Measurements from ENCODE around the gene NUPR1.
"Not testable (repeated sequence)": the region's sequence is repeated elsewhere in the genome, so short reads cannot be mapped to it uniquely, and the experiment has no call there.

NUPR1 gene

DNA sequence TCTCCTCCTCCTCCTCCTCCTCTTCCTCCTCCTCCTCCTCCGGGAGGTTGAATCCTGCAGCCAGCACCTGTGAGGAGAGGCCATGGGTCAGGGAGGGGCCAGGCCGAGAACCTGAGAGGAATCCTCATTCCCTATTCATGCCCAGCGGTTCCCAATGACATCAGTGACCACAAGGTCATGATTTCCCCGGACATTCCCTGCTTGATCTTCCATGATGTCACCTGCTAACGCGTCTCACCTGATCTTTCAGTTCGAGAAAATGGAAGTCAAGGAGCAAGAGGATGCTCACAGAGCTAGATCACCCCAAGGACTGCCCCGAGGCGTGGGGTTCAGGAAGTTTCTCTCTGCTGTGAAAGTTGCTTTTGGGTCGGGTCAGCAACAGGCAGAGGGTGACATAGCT lies 38.9 kb downstream of the NUPR1 start:
- no peak for DNase-seq (ENCODE audit: low read depth in 4 of 4, low spot score in 1 of 4)

DNA sequence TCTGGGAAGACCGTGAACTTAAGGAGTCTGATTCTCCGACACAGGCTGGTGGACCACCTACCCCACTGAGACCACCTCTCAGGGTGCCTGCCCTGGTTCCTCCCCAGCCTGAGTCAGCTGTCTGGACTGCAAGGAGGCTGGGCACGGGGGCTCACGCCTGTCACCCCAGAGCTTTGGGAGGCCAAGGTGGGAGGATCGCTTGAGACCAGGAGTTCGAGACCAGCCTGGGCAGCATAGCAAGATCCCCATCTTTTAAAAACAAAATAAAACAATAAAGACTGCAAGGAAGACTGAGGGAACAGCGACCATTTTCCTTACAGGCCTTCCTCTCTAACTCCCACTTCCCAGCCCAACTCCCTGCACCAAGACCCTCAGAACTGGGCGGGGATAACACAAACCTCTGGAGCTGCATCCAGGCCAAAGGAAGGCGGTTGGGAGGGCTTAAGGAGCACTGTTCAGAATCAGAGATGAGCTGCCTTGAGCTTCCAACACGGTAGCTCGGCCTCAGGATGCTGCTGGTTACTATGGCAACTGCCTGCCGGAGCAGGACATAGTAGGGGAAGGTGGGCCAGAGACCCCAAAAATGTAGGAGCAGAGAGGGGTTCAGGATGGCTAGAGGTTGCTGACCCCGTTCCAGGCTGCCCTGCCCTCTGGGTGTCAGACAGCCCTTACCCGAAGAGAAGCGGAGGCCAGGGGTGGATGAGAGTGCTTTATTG lies 40.0 kb downstream of the NUPR1 start:
- DNase-seq (ENCODE audit: low read depth in 4 of 4, low spot score in 1 of 4) = no peak

DNA sequence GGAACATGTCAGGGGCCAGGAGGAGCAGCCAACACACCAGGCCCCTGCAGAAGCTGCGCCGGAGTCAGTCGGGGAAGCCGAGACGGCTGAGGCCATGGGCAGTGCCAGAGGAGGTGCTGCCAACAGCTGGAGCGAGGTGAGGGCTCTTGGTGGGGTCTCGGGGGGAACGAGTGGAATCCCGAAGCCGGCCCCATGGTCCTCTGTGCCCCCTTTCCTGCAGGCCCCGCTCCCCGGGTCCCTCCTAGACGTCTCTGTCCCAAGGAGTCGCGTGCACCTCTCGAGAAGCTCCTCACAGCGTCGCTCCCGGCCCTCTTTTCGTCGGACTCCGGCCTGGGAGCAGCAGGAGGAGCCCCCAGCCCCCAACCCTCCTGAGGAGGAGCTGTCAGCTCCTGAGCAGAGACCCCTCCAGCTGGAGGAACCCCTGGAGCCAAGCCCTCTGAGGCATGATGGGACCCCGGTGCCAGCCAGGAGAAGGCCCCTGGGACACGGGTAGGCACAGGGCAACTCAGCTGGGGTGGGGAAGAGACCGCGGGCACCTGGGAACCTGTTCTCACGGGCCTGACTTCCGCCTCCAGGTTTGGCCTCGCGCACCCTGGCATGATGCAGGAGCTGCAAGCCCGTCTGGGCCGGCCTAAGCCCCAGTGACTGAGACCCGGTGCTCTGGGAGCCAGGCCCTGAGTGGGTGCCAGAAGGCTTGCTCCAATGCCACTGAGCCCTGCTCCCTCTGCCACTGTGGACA lies 40.7 kb downstream of the NUPR1 start:
- no peak for DNase-seq (ENCODE audit: low read depth in 4 of 4, low spot score in 1 of 4)

DNA sequence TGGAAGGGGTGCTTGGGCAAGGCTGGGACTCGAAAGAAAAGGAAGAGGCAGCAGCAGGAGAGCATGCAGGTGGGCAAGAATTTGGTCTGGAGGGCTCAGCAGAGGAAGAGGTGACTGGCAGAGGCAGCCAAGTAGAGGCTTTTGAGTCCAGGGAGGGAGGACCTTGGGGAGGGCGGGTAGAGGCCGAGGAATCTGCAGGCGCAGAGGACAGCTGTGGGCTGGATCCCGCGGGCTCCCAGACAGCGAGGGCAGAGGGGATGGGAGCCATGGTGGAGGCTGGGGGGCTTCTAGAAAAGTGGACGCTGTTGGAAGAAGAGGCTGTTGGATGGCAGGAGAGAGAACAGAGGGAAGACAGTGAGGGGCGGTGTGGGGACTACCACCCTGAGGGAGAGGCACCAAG lies 41.4 kb downstream of the NUPR1 start:
- DNase-seq (ENCODE audit: low read depth in 4 of 4, low spot score in 1 of 4) = no peak

DNA sequence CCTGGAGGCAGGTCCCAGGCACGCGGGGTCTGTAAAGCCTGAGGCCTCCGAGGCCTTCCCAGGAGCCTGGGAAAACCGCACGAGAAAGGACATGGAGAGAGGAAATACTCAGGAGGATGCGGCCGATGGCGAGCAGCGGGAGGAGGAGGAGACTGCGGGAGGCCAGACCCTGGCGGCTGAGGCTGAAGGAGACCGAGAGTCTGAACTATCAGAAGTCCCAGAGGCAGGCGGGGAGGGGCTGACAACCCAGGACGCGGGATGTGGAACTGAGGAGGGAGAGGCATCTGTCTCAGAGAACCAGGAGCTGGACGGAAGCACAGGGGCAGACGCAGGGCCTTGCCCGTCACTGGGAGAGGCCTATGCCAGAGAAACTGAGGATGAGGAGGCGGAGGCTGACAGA lies 41.9 kb downstream of the NUPR1 start:
- DNase-seq (ENCODE audit: low read depth in 4 of 4, low spot score in 1 of 4) = no peak

DNA sequence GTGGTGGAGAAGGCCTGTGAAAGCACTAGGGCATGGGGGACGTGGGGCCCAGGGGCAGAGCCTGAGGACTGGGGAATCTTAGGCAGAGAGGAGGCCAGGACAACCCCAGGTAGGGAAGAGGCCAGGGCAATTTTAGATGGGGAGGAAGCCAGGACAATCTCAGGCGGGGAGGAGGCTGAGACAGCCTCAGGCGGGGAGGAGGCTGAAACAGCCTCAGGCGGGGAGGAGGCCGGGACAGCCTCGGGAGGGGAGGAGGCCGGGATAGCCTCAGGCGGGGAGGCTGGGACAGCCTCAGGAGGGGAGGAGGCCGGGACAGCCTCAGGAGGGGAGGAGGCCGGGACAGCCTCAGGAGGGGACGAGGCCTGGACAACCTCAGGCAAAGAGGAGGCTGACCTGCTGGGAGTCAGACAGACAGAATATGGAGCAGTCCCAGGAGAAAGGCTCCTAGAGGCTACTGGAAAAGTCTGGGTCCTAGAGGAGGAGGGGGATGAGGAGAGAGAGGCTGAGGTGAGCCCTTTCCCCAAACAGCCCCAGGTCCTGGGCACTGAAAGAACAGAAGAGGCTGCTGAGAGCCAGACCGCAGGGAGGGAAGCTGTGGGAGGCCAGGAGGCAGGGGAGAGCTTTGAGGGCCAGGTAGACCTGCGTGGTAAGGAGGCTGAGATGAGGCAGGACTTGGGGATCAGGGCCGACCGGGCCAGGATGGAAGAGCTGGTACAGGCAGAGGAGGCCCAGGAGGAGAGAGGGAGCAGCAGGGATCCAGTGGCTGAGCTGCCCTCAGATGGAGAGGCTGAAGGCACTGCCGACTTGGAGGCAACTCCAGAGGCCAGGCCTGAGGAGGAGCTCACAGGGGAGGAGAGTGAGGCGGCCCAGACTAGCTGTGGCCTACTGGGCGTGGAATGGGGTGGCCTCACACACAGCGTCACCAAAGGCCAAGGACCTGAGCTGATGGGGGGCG lies 42.7 kb downstream of the NUPR1 start:
- DNase-seq (ENCODE audit: low read depth in 4 of 4, low spot score in 1 of 4) = no peak

DNA sequence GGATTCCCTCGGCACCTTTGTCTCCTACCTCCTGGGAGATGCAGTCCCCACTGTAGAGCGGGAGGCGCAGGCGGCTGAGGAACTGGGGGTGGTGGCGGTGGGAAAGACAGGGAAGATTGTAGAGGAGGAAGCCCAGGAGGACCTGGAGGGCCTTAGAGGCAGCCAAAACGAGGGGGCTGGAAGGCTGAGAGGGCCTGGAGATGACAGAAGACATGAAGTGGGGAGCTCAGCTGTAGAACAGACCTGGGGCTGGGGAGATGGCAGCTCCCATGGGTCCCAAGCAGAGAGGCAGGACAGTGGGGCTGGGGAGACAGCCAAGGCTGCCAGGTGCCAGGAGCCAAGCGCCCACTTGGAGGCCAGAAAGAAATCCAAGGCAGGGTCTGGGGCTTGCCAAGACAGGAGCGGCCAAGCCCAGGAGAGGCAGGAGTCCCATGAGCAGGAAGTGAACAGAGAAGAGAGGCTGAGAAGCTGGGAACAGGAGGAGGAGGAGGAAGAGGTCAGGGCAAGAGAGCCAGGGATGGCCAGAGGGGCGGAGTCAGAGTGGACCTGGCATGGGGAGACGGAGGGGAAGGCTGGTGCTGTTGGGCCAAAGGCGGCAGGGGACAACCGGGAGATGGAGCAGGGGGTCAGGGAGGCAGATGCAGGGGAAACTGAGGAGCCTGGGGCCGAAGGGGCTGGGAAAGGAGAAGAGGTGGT lies 43.5 kb downstream of the NUPR1 start:
- no peak for DNase-seq (ENCODE audit: low read depth in 4 of 4, low spot score in 1 of 4)

DNA sequence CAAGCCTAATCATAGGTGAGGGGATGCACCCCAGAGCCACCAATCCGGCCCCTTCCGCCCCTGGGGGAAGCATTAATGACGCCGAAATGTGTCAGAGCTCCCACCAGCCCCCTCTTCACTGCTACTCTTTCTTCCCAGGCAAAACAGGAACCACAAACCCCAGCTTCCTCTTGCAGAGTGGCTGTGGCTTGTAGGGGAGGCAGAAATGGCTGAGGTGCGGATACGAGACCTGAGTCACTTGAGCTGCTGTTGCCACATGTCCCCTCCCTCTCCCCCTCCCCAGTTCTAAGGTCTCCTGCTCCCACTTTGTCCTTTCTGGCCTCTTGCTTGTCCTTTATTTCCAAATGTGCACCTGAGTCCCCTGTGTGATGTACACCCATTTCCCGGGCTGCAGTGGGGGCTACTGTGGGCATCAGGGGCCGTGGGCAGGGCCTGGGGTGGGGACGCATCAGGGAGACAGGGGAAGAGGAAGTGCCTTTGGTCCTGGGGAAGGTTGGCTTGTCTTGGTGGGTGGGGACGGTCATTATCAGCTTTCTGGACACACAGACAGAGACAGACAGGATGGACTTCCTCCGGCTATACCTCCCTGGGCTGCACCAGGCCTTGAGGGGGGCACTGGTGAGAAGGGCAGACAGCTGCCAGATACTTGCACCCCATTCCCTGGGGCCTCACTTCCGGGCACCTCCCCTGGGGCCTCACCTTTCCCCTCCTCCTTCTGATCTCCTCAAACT lies 44.5 kb downstream of the NUPR1 start, which contains the start of gene APOBR:
Gene APOBR, plus strand, starts transcription at position 523 of the 731 bp plus-strand sequence. Its CDS starts 39 bp downstream, at position 562.
- DNase-seq (ENCODE audit: low read depth in 4 of 4, low spot score in 1 of 4) = peak; percentile 49 to 79 (median 68)

DNA sequence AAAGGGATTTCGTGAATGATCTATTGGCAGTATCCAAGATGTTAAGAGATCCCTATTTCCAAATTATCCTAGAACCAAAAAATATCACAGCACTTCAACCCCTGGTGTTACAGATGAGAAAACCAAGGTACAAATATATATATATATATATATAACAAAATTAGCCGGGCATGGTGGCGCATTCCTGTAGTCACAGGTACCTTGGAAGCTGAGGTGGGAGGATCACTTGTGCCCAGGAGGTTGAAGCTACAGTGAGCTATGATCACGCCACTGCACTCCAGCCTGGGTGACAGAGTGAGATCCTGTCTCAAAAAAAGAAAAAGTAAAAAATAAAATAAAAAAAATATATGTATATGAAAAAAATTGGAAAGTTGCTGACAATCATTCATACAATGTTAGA lies 46.3 kb downstream of the NUPR1 start:
- DNase-seq (ENCODE audit: low read depth in 4 of 4, low spot score in 1 of 4) = no peak

DNA sequence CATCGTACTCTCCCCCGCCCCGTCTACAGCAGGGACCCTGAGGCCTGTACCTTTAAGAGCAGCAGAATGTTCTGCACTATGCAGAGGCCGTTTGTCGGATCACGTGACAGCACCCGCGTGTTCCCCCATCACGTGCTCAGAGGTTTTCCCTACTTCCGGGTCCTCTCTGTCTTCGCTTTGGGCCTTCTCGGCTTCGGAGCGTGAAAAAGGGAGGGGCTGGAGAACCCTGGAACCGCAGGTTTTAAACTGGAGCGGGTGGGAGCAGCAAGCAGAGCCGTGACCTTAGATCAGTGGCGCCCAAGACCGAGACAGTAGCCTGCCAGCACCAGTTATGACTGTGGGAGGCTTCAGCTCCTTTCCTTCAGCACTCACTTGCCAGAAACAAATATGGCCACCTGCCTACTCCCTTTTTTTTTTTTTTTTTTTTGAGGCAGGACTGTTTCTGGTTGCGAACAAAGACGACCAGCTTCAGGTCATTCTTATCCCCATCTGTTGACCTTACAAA lies 46.8 kb downstream of the NUPR1 start, which contains the start of gene CLN3:
Gene CLN3, minus strand, starts transcription at position 105 of the 505 bp plus-strand sequence. CDS start 315 bp downstream, outside the sequence.
- peak; percentile 52 to 77 (median 70) for DNase-seq (ENCODE audit: low read depth in 4 of 4, low spot score in 1 of 4)

DNA sequence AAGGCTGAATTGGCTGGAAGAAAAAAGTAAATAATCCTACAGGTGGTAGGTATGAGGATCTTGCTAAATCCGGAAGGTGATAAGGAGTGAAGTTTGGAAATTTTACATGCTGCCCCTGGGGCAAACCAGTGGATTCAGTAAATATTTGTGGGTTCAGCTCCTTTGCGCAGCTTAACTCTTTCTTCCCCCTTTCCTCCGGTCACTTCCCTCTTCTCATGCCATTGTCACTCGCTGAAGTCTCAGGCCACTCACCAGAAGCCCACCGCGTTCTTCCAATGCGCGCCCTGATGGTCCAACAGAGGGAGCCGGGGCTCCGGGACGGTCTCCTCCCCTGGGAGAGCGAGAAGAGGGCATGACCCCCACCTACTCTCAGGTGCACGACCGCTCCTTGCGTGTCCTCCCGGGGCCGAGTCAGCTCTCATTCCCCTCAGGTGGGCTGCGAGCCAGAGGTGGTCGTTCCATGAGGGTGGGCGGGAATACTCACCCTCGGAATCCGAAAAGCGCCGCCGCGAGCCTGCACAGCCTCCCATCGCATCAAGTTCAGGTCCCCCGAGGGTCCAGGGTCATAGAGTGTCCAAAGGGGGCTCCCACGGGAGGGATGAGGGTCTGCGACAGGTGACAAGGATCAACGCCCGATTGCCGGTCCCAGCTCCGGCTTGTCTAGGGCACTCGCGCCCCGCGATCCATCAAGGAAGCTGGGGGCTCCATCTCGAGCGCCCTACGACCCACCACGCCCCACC lies 47.4 kb downstream of the NUPR1 start:
- no peak for DNase-seq (ENCODE audit: low read depth in 4 of 4, low spot score in 1 of 4)

DNA sequence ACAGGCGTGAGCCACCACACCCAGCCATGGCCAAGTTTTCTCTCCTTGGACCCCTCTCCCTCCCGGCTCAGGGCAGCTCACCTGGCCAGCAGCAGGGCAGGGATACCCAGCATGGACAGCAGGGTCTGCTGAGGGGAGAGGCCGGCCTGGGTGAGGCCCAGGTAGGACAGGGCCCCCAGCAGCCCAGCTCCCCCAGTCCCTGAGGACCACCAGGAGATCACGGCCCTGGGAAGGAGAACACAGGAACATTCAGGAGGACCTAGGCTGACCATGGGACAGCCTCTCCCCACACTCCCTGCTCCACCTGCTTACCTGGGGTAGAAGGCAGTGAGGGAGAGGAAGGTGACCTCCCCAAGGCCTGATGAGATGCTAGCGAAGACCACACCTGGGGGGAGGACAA lies 52.5 kb downstream of the NUPR1 start:
- no peak for DNase-seq (ENCODE audit: low read depth in 4 of 4, low spot score in 1 of 4)

DNA sequence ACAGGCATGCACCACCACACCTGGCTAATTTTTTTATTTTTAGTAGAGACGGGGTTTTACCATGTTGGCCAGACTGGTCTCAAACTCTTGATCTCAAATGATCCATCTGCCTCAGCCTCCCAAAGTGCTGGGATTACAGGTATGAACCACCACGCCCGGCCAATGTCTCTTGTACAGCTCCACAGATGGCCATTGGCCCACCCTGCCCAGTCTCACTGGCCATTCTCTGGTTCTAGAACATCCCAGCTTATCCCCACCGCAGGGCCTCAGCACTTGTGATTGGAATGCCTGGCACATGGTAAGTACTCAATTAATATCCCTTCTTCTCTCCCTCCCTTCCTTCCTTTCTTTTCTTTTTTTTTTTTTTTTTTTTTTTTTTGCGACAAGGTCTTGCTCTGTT lies 55.4 kb downstream of the NUPR1 start:
- DNase-seq (ENCODE audit: low read depth in 4 of 4, low spot score in 1 of 4) = not testable (repeated sequence)
